HG03520 (cell line): ENCODE data around the gene SLC31A2.
"Not testable (repeated sequence)": the region's sequence is repeated elsewhere in the genome, so short reads cannot be mapped to it uniquely, and the experiment has no call there.

Experiments used
- ATAC-seq: cut with Tn5 transposase; IDR thresholded peaks from one replicate; pipeline ENCODE4 v1.9.1; 2021; ENCODE audit warnings: mild to moderate bottlenecking, moderate library complexity; ENCODE audit not compliant: unreplicated experiment

SLC31A2 gene

DNA sequence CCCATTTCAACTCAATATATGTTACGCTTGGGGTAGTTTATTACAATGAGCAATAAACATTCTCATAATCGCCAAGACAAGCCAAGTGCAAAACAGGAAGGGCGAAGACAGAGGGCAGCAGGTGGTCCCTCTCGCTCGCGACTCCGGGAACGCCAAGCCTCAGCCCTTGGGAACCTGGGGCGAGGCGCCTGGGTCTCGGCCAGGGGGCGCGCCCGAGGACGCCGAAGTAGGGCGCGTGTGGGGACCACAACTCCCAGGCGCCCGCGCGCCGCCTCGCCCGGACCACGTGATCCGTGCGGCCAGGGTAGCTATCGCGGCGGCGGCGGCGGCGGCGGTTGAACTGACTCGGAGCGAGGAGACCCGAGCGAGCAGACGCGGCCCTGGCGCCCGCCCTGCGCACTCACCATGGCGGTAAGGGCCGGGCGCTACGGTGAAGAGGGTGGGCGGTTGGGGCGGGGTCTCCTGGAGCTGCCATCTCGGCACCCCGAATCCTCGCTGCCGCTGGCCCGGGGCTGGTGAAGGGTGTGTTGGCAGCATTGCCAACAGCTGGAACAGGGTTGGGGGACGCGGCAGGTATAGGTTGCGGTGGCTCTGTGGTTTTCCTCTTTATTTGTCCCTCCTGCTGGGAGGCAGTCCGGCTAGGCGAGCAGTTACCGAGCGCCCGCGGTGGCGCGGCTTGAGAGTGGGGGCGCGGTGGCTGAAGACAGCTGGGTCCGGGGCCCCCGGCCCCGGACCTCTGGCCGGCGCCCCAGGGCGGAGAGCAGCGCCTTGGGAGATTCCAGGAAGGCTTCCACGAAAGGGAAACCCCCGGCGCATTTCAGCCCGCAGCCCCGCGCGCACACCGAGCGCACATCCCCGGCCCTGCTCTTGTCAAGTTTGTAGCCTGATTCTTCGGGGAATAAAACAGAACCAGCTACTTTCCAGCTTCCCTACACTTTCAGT is at the start of gene SLC31A2:
SLC31A2 (plus strand) TSS at position 338 of the 942 bp plus-strand sequence; CDS start at position 406, 68 bp downstream.
- ATAC-seq, result peak; percentile 96

DNA sequence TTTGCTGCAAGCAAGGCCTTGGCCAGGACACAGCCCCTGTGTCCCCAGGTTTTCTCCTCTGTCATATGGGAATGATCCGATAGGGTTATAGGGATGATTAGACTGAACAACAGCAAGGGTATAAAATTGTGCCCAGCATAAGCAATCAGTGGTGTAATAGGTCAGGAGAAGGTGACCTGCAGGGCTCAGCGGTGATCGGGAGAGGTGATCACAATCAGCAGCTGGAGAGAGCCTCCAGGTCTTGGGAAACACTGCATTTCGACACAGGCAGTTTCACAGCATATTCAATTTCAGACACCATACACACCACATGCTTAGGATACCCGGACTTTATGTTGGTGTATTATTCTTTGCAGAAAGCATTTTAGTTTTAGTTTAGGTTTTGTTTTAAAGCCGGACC is 45.5 kb upstream of the SLC31A2 start:
- ATAC-seq, result not testable (repeated sequence)

DNA sequence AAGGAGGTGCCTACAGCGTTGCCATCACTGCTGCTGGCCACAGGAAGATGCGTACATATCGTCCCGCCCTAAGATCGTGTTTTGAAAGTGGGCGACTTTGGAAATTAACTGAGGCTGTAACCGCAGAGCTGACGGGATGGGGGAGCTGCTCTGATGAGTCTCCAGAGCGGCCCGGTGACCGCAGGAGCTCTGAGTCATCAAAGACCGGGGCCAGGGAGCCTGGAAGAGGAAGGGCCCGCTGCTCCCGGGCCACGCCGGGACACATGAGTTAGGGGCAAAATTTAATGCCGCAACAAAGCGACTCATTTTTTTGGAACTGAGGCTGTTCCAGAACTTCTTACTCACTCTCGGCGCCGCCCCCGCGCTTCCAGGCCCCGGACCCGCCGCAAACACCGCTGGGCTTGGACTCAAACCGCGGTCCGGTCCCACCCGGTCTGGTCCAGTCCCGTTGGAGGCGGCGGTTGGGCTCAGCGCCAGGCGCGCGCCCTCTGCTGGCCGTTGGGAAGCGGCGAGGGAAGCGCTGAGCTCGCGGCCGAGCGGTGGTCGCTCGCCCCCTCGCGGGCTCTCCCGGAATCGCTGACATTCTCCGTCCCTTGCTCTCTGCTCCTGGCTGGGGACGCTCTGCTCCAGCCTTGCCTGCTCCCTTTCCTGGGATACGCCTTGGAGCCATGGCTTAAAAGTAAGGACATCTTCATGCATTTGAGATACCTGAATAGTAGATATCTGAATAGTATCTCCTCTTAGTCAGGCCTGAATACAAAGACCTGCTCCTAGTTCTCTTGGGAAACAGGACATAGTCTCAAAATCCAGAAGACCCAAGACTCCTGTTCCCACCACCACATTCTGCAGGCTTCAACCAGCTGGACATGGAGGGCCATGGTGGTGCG is 39.5 kb upstream of the SLC31A2 start:
- ATAC-seq, result peak; percentile 52

- peak; percentile 58 for ATAC-seq
Measured at GRCh38 chr9:113112706-113113510, 37.9 kb upstream of the SLC31A2 start.

- not testable (repeated sequence) for ATAC-seq
Measured at GRCh38 chr9:113118829-113119228, 32.0 kb upstream of the SLC31A2 start.

DNA sequence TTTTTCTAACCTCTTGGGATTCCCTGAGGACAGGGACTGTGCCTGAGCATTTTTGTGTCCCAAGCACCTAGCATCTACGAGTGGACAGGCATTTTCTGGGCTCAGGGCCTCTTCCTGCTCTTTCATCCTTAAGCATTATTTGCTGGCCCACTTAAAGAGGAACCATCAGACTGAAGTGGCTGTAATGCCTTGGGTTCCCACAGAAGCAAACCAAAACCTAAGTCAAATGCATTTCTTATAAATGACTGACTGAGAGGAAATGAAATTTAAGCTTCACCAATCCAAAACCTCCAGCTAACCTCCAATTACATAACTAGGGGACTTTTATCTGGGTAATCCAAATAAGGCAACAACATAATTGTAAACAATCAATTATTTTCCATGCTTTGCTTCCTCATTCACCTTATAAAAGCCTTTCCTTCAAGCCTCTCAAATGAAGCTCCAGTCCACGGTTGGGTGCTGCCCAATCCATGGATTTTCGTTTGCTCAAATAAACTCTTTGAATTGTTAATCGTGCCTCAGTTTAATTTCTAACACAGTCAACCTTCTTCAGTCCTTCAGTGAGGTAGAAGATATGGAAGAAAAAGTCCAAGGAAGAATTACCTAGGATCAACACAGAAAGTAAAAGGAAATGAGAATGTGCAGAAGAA is 25.3 kb upstream of the SLC31A2 start:
- no peak for ATAC-seq

DNA sequence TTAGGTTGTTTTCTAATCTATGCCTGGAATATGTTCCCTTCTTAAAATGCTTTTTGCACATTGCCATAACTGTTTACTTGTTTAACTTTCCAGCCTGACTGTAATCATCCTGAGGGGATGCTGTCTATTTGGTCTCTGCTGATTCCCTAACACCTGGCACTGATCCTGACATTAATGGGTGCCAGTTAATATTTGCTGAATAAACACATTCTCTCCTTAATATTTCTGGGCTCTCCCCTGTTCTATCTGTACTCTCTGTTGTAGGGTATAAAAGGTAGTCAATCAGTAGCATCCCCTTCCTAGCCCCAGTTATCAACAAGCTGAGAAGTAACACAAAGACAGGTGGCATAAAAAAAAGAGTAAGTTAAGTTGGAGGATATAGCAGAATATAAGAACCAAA is 21.3 kb upstream of the SLC31A2 start:
- no peak for ATAC-seq

DNA sequence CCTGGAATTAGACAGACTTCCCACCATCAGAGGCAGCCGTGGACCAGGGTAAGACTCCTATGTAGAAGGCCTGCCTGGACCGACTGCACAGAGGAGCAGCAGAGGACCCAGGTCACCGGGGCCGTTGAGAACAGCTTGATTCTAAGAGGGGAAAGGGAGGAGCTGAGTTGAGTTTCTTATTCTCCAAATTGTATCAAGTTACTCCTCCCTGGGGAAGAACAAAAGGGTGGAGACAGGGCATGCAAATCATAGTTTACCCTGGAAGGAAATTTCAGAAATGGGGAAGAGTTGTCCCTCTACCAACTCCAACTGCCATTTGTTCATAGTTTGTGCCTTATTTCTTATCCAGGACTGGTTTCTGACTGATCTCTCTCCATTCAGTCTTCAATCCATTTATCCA is 20.9 kb upstream of the SLC31A2 start:
- ATAC-seq, result no peak

GRCh38 chr9:113131689-113132151 is 19.1 kb upstream of the SLC31A2 start:
- ATAC-seq, result no peak

DNA sequence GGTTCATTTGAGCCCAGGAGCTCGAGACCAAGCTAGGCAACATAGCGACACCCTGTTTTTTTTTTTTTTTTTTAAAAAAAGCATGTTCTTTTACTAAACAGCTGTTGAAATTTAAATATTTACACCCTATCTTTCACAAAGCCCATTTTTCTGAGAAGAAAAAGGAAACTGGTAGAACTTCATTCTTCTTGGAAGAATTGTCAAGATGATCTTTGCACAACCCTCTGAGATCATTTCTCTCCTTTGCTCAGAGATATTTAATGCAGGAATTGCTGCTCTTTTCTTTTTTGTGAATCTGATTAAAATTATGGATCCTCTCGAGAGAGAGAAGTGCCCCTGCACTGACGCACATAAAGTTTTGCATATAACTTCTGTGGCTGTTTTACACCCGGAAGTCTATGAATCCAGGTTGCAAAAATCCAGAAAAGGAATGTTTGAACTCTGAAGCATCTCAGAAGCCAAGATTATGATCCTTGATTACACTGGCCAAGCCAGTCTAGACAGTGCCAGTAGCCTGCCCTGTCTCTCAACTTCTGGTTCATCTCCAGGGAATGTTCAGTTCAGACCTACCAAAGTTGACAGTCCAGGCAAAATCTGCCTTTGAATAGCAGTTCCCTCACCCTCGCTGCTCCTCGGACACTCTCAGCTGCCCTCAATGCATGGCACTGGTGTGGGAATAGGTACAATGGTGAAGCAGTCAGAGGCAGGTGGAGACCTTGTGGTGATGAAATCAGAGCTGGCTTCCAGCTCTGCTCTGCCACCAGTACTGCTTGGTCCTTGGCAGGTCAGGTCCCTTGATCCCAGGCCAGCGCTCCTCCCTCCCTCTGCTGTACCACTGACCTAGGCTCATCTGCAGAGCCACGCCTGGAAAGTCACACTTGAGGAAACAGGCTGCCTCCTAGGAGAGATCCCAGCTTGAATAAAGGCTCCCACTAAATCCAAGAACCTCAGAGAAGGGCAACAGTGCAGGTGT is 13.3 kb upstream of the SLC31A2 start:
- no peak for ATAC-seq

GRCh38 chr9:113138760-113139159 is 12.0 kb upstream of the SLC31A2 start:
- ATAC-seq, result no peak

DNA sequence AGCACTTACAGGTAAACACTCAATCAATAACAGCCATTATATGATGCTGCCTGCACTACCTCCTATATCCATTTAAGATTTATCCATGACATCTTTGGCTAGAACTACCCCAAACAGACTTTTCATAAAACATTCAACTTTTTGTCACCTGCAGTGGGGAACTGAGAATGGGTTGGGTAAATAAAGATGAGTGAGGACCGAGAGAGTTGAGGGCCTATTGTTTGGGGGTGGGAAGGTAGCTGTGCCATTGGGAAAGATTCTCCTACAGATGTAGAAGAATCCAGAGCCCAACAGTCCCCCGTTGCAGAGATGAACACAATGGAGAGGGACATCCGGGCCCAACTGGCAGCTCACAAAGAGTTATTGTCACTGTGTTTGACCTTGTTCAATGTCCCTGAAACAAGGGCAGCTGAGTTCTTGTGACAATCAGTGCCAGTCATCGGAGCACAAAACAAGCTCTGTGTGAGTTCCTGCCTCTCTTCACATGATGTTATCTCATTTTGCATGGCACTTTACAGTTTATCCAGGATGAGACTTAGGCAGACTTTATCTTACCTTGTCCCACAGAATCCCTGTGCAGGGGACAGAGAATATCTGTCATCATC is 11.5 kb upstream of the SLC31A2 start:
- no peak for ATAC-seq

DNA sequence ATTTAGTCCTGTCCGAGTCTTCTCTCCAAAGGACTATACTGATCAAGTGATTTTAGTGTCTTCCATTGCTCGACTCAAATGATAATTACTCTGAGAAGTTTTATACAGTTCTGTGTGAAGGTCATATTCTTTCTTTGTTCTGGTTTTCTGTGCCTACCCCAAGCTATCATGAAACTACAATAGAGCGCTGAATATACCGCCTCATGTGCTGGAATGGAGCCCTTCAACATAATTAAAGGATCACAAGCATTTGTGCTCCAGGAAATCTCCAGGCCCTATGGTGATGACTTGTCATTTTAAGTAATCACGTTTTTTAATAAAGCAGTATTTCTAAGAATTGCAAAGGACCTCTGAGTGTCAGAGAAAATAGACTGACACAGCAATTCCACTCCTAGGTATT is 10.9 kb upstream of the SLC31A2 start:
- ATAC-seq, result no peak

- ATAC-seq, result not testable (repeated sequence)
Measured at GRCh38 chr9:113140896-113141295, 9.9 kb upstream of the SLC31A2 start.

- ATAC-seq, result no peak
Measured at GRCh38 chr9:113143432-113144227, 7.2 kb upstream of the SLC31A2 start.

GRCh38 chr9:113148372-113148705 is 2.5 kb upstream of the SLC31A2 start:
- no peak for ATAC-seq

DNA sequence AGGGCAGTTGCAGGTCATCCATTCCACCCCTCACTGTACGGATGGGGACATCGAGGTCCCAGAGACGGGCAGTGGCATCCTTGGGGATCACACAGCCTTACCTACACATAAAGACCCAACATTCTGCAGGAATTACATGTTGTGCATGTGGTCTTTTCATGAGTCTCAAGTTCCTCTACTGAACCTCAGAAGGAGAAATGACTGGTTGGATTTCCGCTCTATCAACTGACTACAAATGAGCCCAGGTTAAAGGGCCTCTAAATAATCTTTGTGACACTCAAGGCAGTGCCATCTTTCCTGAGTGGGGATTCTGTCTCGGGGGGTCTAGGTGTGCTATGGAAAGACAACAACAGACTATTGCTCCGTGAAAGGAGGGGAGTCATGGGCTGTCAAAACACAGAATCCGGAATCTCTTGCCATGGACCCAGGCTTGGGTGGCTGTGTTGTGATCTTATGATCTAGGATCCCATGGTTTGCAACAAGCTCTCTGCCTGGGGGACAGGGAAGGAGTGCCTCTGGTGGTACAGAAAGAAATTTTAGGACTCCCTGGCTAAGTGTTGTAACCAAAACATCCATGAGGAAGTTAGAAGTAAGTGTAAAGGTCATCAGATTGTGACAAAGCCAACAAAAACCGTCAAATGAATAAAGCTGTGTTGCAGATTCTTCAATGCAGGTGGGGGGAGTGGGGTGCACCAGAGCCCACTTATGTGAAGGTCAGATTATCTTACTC is 1.9 kb upstream of the SLC31A2 start:
- ATAC-seq, result no peak
